Renal cortex interstitium (tissue), 15 donors: Measurements from ENCODE around the gene IFNA13. TPM values are rescaled to one million over a fixed set of nuclear protein-coding genes. Genes with fewer than 3 reads are reported as not detected.

ENCODE experiments used
- DNase-seq, 11 donors: peaks; one replicate each; pipeline ENCODE4 v3.0.0-alpha.2; 2013; ENCODE audit warnings: low read depth in 9 of 11, low spot score in 4 of 11; ENCODE audit errors: extremely low read depth in 1 of 11
- long read RNA-seq, 16 experiments: transcript quantifications; one replicate each; lab custom pipeline, GENCODE V29; 2026
- polyA plus RNA-seq, 3 donors: library from polyadenylated mRNA; unstranded; fragments of 120-200 nt; gene quantifications; one replicate each; pipeline ENCODE4 v1.2.1, GENCODE V29; 2013; ENCODE audit not compliant: insufficient read length in 3 of 3

IFNA13 gene
- polyA plus RNA-seq: not detected
- long read RNA-seq, donor 1: 0 reads
- long read RNA-seq, donor 2: 0 reads
- long read RNA-seq, donor 3: 0 reads
- long read RNA-seq, donor 4: 0 reads
- long read RNA-seq, donor 5: 0 reads
- long read RNA-seq, donor 6: 0 reads
- long read RNA-seq, donor 7: 0 reads
- long read RNA-seq, donor 8: 0 reads
- long read RNA-seq, donor 9: 0 reads
- long read RNA-seq, donor 10: 0 reads
- long read RNA-seq, donor 11, partial matches to known transcripts: 0 of 1 reads
- long read RNA-seq, donor 11, other reads (novel, unspliced or antisense): 0 of 1 reads
- long read RNA-seq, donor 12: 0 reads
- long read RNA-seq, donor 13: 0 reads
- long read RNA-seq, donor 14: 0 reads
- long read RNA-seq, donor 15: 0 reads
- long read RNA-seq, donor 16: 0 reads

DNA sequence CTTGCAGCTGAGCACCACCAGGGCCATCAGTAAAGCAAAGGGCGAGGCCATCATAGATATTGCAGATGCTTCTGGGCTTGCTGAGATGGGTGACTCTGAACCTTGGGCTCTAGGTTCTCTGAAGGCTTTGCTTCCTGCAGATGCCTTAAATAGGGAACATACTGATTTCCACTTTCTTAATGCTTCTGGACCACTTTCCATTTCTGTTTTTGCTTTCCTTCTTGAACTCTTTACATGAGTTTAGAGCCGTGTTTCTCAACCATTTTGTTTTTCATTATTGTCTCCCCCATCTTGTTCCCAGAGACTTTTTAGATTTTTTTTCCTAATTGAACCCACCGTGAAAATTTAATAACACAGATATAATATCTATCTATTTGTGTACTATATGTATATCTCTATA lies at the start of gene IFNA13:
Gene IFNA13, minus strand, starts transcription at position 101 of the 400 bp plus-strand sequence. Its CDS starts 47 bp downstream, at position 54.
- DNase-seq: no peak

- peak in 1 of 11 donors; percentile 24 for DNase-seq
Observed at GRCh38 chr9:21415493-21416267, 47.8 kb upstream of the IFNA13 start.

DNA sequence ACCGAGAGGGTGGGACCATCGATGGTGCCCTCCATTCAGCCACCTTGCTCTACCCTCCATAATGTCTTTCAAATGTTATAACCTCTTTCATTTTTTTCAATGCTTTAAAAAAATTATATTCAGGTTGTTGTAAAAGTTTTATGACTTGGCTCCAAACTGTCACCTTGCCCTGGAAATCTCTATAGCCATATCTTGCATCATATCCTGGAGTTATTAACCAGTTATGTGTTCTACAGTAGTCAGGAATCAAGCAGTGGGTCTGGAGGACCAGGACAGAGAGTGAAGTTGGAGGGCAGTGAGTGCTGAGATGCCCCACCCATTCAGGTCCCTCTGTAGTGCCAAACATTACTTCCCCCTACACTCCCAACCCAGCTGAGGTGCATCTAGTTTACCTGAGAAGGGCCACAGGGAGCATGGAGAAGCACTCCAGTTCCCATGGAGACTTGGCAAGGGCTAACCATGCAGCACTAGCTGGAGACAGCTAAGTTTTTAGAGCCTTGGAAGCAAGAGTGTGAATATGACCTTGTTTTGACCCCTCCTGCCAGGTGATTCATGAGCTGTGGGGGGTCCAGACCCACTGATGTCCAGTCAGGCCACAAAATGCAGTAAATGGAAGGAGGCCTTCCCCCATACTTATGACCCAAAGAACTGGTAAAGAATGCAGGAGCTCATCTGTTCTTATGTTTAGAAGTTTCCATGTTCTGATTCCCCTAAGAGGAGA lies 46.5 kb upstream of the IFNA13 start:
- no peak for DNase-seq

DNA sequence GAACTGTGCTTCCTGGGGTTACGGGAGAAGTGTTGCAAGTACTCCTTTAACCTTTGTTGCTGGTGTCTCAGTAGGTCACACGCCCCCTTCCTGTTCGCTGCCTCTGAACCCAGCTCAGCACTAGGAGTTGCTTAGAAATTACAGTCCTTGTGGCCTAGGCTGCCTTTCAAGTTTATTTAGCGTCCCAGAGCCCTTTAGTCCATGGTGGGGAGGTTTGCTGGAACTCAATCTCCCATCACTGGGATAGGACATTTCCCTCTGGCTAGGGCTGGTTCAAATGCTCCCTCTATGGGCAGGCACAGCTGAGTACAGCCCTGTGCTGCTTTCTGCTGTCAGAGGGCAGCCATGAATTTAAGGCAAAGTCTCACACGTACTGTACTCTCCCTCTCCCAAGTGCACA lies 45.8 kb upstream of the IFNA13 start:
- no peak for DNase-seq

DNA sequence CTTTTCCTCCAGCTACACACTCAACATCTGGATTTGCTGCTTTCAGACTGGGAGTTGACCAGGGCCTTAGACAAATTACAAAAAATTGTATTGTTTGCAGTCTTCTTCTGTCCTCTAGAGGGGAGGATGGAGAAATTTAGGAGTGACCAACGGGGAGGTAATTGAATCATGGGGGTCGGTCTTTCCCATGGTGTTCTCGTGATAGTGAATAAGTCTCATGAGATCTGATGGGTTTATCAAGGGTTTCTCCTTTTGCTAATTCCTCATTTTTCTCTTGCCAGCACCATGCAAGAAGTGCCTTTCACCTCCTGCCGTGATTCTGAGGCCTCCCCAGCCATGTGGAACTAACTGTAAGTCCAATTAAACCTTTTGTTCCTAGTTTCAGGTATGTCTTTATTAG lies 45.3 kb upstream of the IFNA13 start:
- DNase-seq: no peak

DNA sequence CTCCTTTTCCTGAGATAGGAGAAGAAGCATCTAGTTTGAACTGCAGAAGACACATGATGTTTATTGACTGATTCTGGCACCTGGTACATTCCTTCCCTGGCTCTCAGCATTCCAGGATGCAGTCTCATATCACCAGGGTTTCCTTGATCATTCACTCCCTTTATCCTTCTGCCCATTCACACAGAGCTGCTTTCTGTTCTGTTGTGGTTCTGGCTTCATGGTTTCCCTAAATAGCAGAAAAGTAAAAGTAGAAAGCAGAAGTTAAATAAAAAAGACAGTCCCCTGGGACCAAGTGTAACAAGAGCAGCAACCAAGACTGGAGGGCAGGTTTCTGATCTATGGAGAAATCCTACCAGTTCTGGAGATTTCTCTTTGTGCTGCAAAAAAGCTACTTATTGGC lies 44.2 kb upstream of the IFNA13 start:
- DNase-seq: no peak

DNA sequence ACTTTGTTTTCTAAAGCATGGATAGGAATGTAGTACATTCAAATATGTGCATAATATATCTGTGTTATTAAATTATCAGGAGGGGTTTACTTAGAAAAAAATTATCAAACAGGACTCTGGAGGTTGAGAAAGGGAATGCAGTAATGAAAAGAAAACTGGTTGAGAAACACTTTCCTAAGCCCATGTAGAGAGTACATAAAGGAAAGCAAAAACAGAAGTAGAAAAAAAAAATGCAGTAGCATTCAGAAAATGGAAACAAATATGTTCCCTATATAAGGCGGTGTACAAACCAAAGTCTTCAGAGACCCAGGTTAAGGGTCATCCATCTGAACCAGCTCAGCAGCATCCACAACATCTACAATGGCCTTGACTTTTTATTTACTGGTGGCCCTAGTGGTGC lies 41.0 kb upstream of the IFNA13 start, which contains the start of gene IFNA8:
Gene IFNA8, plus strand, starts transcription at position 301 of the 400 bp plus-strand sequence. Its CDS starts 60 bp downstream, at position 361.
- no peak for DNase-seq

DNA sequence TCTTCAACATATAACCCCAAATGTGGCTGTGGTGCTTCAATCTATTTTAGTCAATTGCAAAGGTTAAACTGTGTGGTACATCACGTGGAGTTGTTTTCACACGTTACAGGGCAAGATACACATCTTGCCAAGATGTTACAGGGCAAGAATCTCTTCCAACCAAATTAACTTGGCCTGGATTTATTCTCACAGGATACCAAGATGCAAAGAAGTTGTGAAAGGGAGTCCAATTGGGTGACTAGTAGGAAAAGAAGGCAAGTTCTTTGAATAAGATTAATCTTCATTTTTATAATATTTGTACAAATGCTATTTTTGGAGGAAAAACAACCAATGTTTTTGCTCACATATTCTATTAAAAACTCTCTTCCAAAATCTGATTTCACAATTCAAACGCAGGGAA lies 36.3 kb upstream of the IFNA13 start:
- DNase-seq: no peak

GRCh38 chr9:21402386-21403251 lies 34.8 kb upstream of the IFNA13 start:
- peak in 1 of 11 donors; percentile 20 for DNase-seq

- DNase-seq: no peak
Observed at GRCh38 chr9:21399956-21400355, 32.1 kb upstream of the IFNA13 start.

DNA sequence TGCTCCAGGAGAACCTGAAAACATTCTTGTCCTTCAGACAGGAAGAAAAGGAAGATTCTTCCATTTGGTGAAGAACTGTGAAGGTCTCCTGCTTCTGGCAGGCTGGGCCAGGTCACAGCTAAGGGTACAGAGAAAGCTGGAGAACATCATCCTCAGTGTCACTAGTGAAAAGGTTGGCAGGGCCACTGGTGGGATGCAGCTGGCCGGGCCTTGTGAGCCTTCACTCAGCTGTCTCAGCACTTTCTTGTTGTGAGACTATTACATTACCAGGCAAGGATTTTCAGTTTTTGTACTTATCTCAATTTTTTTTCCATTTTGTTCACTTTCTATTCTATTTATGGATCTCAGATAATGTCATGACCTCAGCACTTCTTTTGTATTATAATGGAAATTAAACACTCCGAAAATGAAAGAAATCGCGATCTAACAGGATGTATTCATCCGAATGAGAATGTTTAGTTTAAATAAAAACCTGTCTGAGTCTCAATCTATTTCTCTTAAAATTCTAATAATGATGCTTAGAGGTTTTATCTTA lies 31.2 kb upstream of the IFNA13 start:
- no peak for DNase-seq

GRCh38 chr9:21395778-21396717 lies 28.2 kb upstream of the IFNA13 start:
- peak in 7 of 11 donors; percentile 23 to 51 (median 34) for DNase-seq

DNA sequence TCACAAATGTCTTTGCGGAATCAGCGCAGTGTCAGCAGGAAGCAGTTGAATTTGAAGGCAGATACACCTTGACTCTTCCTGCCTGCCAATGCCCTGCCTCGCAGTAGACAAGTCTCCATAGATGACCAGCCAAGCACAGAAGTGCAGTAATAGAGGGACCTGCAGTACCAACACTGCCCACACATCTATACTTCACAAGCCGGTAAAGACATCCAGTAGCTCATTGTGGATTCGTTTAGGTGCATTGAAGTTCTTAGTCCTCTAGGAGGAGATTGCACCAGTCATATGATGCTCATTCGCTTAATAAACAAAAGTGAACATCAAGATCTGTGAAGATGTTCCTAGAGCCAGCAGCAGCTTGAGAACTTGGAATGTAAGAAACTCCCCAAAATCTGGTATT lies 24.4 kb upstream of the IFNA13 start:
- no peak for DNase-seq

DNA sequence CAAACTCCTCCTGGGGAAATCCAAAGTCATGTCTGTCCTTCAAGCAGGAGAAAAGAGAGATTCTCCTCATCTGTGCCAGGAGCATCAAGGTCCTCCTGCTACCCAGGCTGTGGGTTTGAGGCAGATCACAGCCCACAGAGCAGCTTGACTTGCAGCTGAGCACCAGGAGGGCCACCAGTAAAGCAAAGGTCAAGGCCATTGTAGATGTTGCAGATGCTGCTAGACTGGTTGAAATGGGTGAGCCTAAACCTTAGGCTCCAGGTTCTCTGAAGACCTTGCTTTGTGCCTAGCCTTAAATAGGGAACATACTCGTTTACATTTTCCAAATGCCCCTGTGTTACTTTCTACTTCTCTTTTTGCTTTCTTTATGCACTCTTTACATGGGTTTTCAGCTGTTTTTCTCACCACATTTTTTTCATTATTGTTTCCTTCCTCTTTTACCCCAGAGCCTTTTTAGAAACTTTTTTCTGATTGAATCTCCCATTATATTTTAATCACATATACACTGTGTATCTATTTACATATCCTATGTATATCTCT lies 17.3 kb upstream of the IFNA13 start, which contains the start of gene IFNA2:
Gene IFNA2, minus strand, starts transcription at position 268 of the 540 bp plus-strand sequence. Its CDS starts 69 bp downstream, at position 199.
- no peak for DNase-seq

- no peak for DNase-seq
Observed at GRCh38 chr9:21383627-21384026, 15.8 kb upstream of the IFNA13 start.

DNA sequence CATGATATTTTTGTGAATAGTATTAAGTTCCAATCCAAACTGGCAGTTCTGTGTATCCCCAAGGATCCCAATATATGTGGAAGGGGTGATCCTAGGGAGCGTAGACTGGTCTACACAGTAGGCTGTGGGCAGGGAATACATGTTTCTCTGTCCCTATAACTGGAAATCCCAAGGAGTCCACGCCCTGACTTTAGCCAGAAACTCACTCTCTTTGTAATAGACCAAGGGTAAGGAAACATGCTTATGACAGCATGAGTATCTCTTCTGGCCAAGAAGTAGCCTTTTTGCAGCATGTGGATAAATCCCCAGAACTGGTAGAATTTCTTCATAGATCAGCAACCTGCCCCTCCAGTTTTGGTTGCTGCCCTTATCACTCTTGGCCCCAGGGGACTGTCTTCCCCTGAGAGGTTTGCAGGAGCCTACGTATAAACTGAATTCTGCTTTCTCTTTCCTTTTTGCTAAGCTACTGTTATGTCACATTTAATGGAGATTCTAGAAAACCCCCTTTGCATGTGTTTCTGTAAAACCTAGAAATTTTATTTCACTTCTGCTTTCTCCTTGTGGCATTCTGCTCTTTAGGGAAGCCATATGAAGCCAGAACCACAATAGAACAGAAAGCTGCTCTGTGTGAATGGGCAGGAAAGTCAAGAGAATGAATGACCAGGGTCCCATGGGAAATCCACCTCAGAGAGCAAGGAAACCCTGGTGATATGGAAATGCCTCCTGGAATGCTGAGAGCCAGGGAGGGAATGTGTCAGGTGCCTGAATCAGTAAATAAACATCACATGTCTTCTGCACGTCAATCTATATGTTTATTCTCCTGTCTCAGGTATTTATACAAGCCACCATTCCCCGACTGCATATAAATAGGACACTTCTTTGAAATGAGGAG lies 13.8 kb upstream of the IFNA13 start:
- DNase-seq: no peak
